Measurements from ENCODE around the gene SSTR5.
A peak's percentile ranks its signal among the peaks of the same experiment; 100 is the strongest.

The SSTR5 gene

GRCh38 chr16:1040346-1040745, 32.2 kb upstream of the SSTR5 start:
- no peak for DNase-seq (ENCODE audit: low spot score)

- DNase-seq (ENCODE audit: low spot score) = no peak
These were observed 30.4 kb upstream of the SSTR5 start for GRCh38 chr16:1042049-1042744.

GRCh38 chr16:1042866-1043265, 29.7 kb upstream of the SSTR5 start:
- DNase-seq (ENCODE audit: low spot score) = no peak

GRCh38 chr16:1043881-1044451, 28.6 kb upstream of the SSTR5 start:
- no peak for DNase-seq (ENCODE audit: low spot score)

- DNase-seq (ENCODE audit: low spot score) = no peak
These were observed 27.9 kb upstream of the SSTR5 start for GRCh38 chr16:1044460-1045309.

GRCh38 chr16:1045310-1045992, 27.1 kb upstream of the SSTR5 start:
- DNase-seq (ENCODE audit: low spot score) = no peak

- no peak for DNase-seq (ENCODE audit: low spot score)
These were observed 26.3 kb upstream of the SSTR5 start for GRCh38 chr16:1045993-1046911.

- DNase-seq (ENCODE audit: low spot score) = no peak
These were observed 25.4 kb upstream of the SSTR5 start for GRCh38 chr16:1047123-1047522.

- DNase-seq (ENCODE audit: low spot score) = no peak
These were observed 24.7 kb upstream of the SSTR5 start for GRCh38 chr16:1047801-1048200.

GRCh38 chr16:1048442-1049112, 24.0 kb upstream of the SSTR5 start:
- peak; percentile 86 for DNase-seq (ENCODE audit: low spot score)

GRCh38 chr16:1049113-1049975, 23.2 kb upstream of the SSTR5 start:
- DNase-seq (ENCODE audit: low spot score) = no peak

GRCh38 chr16:1049976-1050247, 22.6 kb upstream of the SSTR5 start:
- DNase-seq (ENCODE audit: low spot score) = no peak

- no peak for DNase-seq (ENCODE audit: low spot score)
These were observed 22.0 kb upstream of the SSTR5 start for GRCh38 chr16:1050516-1050915.

GRCh38 chr16:1050921-1051320, 21.6 kb upstream of the SSTR5 start:
- DNase-seq (ENCODE audit: low spot score) = no peak

GRCh38 chr16:1051446-1051845, 21.1 kb upstream of the SSTR5 start:
- DNase-seq (ENCODE audit: low spot score) = no peak

GRCh38 chr16:1052721-1053120, 19.8 kb upstream of the SSTR5 start:
- no peak for DNase-seq (ENCODE audit: low spot score)

GRCh38 chr16:1053121-1053521, 19.4 kb upstream of the SSTR5 start:
- DNase-seq (ENCODE audit: low spot score) = no peak

GRCh38 chr16:1053700-1054368, 18.7 kb upstream of the SSTR5 start:
- DNase-seq (ENCODE audit: low spot score) = no peak

Data from GM03348 (cell line).